Endothelial cell of umbilical vein (primary cell): ENCODE data around the gene DPF3.

Experiments
- EZH2 ChIP-seq: IDR thresholded peaks from 2 replicates; pipeline ENCODE4 v1.6.1; 2012; ENCODE audit warnings: borderline replicate concordance, low read depth, mild to moderate bottlenecking, moderate library complexity, low read length, inconsistent platforms; ENCODE audit not compliant: severe bottlenecking
- FOS ChIP-seq: IDR thresholded peaks from 2 replicates; pipeline ENCODE4 v1.6.1; 2011; ENCODE audit warnings: mild to moderate bottlenecking, low read length, moderate library complexity, borderline replicate concordance; ENCODE audit not compliant: insufficient read depth
- GATA2 ChIP-seq: IDR thresholded peaks from 2 replicates; pipeline ENCODE4 v1.7.0; 2011; ENCODE audit warnings: low read depth, mild to moderate bottlenecking, moderate library complexity, mixed read lengths, low read length; ENCODE audit not compliant: insufficient read length, insufficient read depth
- JUN ChIP-seq: IDR thresholded peaks from 2 replicates; pipeline ENCODE4 v1.6.1; 2011; ENCODE audit warnings: borderline replicate concordance, low read depth; ENCODE audit not compliant: insufficient read length, insufficient read depth
- MAX ChIP-seq: IDR thresholded peaks from 2 replicates; pipeline ENCODE4 v1.6.1; 2011; ENCODE audit not compliant: insufficient read depth, insufficient read length
- MYC ChIP-seq: IDR thresholded peaks from one replicate; pipeline ENCODE4 v1.6.1; 2011; ENCODE audit warnings: mild to moderate bottlenecking, low read depth, low read length
- POLR2A ChIP-seq: IDR thresholded peaks from 2 replicates; pipeline ENCODE4 v1.6.1; 2012; ENCODE audit warnings: low read depth, mild to moderate bottlenecking, control low read depth, low read length
- POLR2AphosphoS5 ChIP-seq: IDR thresholded peaks from 2 replicates; pipeline ENCODE4 v1.6.1; 2012; ENCODE audit warnings: low read depth, mild to moderate bottlenecking, control low read depth, low read length, moderate library complexity; ENCODE audit not compliant: insufficient read depth
- TF ChIP-seq, protein P1 (sequence below), 2 donors: IDR thresholded peaks; 1 replicate in 1 of 2; 2 replicates in 1 of 2; pipeline ENCODE4 v1.5.1; 2011; ENCODE audit warnings: low read length in 2 of 2, mild to moderate bottlenecking in 2 of 2, moderate library complexity in 2 of 2, control low read depth in 1 of 2, inconsistent platforms in 1 of 2, low read depth in 1 of 2; ENCODE audit not compliant: insufficient read depth in 1 of 2; ENCODE audit errors: extremely low read depth in 1 of 2

DNA sequence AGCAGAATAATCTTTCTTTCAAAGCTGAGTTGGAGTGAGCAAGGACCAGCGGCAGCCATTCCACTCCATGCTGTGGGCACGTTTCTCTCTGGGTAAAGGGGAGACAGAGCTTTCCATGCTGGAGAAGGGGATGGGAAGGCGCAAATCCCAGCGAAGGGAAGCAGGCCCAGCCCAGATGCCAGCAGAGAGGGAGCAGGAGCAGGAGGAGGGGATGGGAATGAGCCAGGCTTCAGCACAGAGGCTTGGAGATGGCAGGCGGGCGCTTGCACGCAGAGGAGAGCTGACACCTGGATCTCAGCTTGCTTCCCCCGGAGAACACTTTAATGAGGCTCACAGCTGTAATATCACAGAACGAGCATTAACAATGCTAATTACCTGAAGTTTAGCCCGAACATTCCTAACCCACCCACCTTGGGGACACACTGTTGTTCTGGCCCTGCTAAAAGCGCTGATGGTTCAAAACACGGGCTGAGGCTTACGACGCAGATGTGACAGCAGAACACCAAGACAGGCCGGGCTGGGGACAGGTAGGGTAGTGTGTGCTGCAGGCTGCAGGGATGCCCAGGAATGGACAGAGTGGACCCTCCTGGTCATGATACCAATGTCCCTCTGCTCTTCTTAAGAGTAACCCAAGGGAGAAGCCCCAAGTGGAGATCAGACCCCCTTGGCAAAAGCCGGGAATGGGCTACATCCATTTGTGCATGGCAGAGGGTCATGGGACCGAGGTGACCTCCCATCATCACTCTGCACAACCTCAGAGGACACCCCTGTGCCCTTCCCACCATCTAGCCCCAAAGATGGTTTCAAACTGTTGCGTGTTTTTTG is 288.6 kb downstream of the DPF3 start:
- TF ChIP-seq, protein P1, sequence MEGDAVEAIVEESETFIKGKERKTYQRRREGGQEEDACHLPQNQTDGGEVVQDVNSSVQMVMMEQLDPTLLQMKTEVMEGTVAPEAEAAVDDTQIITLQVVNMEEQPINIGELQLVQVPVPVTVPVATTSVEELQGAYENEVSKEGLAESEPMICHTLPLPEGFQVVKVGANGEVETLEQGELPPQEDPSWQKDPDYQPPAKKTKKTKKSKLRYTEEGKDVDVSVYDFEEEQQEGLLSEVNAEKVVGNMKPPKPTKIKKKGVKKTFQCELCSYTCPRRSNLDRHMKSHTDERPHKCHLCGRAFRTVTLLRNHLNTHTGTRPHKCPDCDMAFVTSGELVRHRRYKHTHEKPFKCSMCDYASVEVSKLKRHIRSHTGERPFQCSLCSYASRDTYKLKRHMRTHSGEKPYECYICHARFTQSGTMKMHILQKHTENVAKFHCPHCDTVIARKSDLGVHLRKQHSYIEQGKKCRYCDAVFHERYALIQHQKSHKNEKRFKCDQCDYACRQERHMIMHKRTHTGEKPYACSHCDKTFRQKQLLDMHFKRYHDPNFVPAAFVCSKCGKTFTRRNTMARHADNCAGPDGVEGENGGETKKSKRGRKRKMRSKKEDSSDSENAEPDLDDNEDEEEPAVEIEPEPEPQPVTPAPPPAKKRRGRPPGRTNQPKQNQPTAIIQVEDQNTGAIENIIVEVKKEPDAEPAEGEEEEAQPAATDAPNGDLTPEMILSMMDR (IDR thresholded peaks at IDR 0.05; ENCODE audit: extremely low read depth in 1 of 2, insufficient read depth in 1 of 2, low read depth in 1 of 2, low read length in 2 of 2): no peak
- no peak for TF ChIP-seq POLR2A
- no peak for TF ChIP-seq EZH2
- no peak for TF ChIP-seq MYC
- no peak for TF ChIP-seq MAX
- no peak for TF ChIP-seq JUN
- no peak for TF ChIP-seq GATA2
- no peak for TF ChIP-seq POLR2AphosphoS5
- TF ChIP-seq FOS: no peak
